Measurements from ENCODE around the gene KCNA10.

- TF ChIP-seq POLR2A (IDR thresholded peaks at IDR 0.05; ENCODE audit: low read depth, low read length): no peak
- TF ChIP-seq POLR2AphosphoS5 (IDR thresholded peaks at IDR 0.05; ENCODE audit: low read depth, low read length): no peak
Observed at GRCh38 chr1:110544753-110545152, 25.8 kb upstream of the KCNA10 start.

All from GM12892 (cell line).